ENCODE results near the gene TMEM91. TPM values are rescaled to one million over a fixed set of nuclear protein-coding genes. Genes with fewer than 3 reads are reported as not detected.
"Not testable (repeated sequence)": the region's sequence is repeated elsewhere in the genome, so short reads cannot be mapped to it uniquely, and the experiment has no call there.

TMEM91 gene
- polyA plus RNA-seq, 3 donors = 13.2 to 27.3 (median 13.6) TPM

- no peak for DNase-seq (ENCODE audit: extremely low read depth in 1 of 11, low read depth in 9 of 11, low spot score in 4 of 11)
Observed at GRCh38 chr19:41403181-41403970, 27.0 kb downstream of the TMEM91 start.

GRCh38 chr19:41405776-41406175 is 29.4 kb downstream of the TMEM91 start:
- DNase-seq (ENCODE audit: extremely low read depth in 1 of 11, low read depth in 9 of 11, low spot score in 4 of 11) = no peak

GRCh38 chr19:41407271-41407670 is 30.9 kb downstream of the TMEM91 start:
- DNase-seq (ENCODE audit: extremely low read depth in 1 of 11, low read depth in 9 of 11, low spot score in 4 of 11) = no peak

- DNase-seq (ENCODE audit: extremely low read depth in 1 of 11, low read depth in 9 of 11, low spot score in 4 of 11) = no peak
Observed at GRCh38 chr19:41408256-41408655, 31.9 kb downstream of the TMEM91 start.

- not testable (repeated sequence) for DNase-seq (ENCODE audit: extremely low read depth in 1 of 11, low read depth in 9 of 11, low spot score in 4 of 11)
Observed at GRCh38 chr19:41408846-41409245, 32.5 kb downstream of the TMEM91 start.

GRCh38 chr19:41409288-41409687 is 33.0 kb downstream of the TMEM91 start:
- DNase-seq (ENCODE audit: extremely low read depth in 1 of 11, low read depth in 9 of 11, low spot score in 4 of 11) = no peak

GRCh38 chr19:41410336-41411054 is 34.2 kb downstream of the TMEM91 start:
- DNase-seq (ENCODE audit: extremely low read depth in 1 of 11, low read depth in 9 of 11, low spot score in 4 of 11) = no peak

- DNase-seq (ENCODE audit: extremely low read depth in 1 of 11, low read depth in 9 of 11, low spot score in 4 of 11) = no peak
Observed at GRCh38 chr19:41411100-41411967, 35.0 kb downstream of the TMEM91 start.

- DNase-seq (ENCODE audit: extremely low read depth in 1 of 11, low read depth in 9 of 11, low spot score in 4 of 11) = no peak
Observed at GRCh38 chr19:41411968-41412265, 35.6 kb downstream of the TMEM91 start.

GRCh38 chr19:41412953-41413352 is 36.6 kb downstream of the TMEM91 start:
- no peak for DNase-seq (ENCODE audit: extremely low read depth in 1 of 11, low read depth in 9 of 11, low spot score in 4 of 11)

- no peak for DNase-seq (ENCODE audit: extremely low read depth in 1 of 11, low read depth in 9 of 11, low spot score in 4 of 11)
Observed at GRCh38 chr19:41413947-41414346, 37.6 kb downstream of the TMEM91 start.

- no peak for DNase-seq (ENCODE audit: extremely low read depth in 1 of 11, low read depth in 9 of 11, low spot score in 4 of 11)
Observed at GRCh38 chr19:41414461-41414860, 38.1 kb downstream of the TMEM91 start.

GRCh38 chr19:41415154-41415571 is 38.8 kb downstream of the TMEM91 start:
- no peak for DNase-seq (ENCODE audit: extremely low read depth in 1 of 11, low read depth in 9 of 11, low spot score in 4 of 11)

- no peak for DNase-seq (ENCODE audit: extremely low read depth in 1 of 11, low read depth in 9 of 11, low spot score in 4 of 11)
Observed at GRCh38 chr19:41416194-41416674, 39.9 kb downstream of the TMEM91 start.

- DNase-seq (ENCODE audit: extremely low read depth in 1 of 11, low read depth in 9 of 11, low spot score in 4 of 11) = no peak
Observed at GRCh38 chr19:41420101-41420880, 44.0 kb downstream of the TMEM91 start.

- no peak for DNase-seq (ENCODE audit: extremely low read depth in 1 of 11, low read depth in 9 of 11, low spot score in 4 of 11)
Observed at GRCh38 chr19:41421314-41421713, 45.0 kb downstream of the TMEM91 start.

- no peak for DNase-seq (ENCODE audit: extremely low read depth in 1 of 11, low read depth in 9 of 11, low spot score in 4 of 11)
Observed at GRCh38 chr19:41421973-41422372, 45.6 kb downstream of the TMEM91 start.

- no peak for DNase-seq (ENCODE audit: extremely low read depth in 1 of 11, low read depth in 9 of 11, low spot score in 4 of 11)
Observed at GRCh38 chr19:41422456-41422855, 46.1 kb downstream of the TMEM91 start.

- no peak for DNase-seq (ENCODE audit: extremely low read depth in 1 of 11, low read depth in 9 of 11, low spot score in 4 of 11)
Observed at GRCh38 chr19:41422955-41423354, 46.6 kb downstream of the TMEM91 start.

Data from renal cortex interstitium (tissue), 11 donors.